Gastroesophageal sphincter (tissue), 4 donors: ENCODE results near the gene AQP10. TPM values are rescaled to one million over a fixed set of nuclear protein-coding genes. Genes with fewer than 3 reads are reported as not detected.

ENCODE experiments used
- small RNA-seq, 4 donors: library from RNA; depleted of rRNA; stranded (forward); fragments of <200 nt; gene quantifications; one replicate each; pipeline ENCODE3, GENCODE V24; 2016
- total RNA-seq, 4 donors: library from RNA; depleted of rRNA; stranded (reverse); fragments of >200 nt; gene quantifications; one replicate each; pipeline ENCODE4 v1.1.0, GENCODE V29; 2016

Gene AQP10
- total RNA-seq, 4 donors from 2014 or later: 0.12 to 1.1 TPM; not detected in 2

Small RNA genes within 50 kb of the gene (small RNA-seq; reads per million reads assigned to genes)
- gene RF00273 (0 to 0.13 (median 0.06) reads per million in 4 donors), gene RNU6-121P (0 reads per million in 4 donors), gene RNU6-239P (0 reads per million in 4 donors), gene RNU7-57P (0 reads per million in 4 donors)

Other genes starting within 250 kb of the AQP10 start
- gene NUP210L, start 166.0 kb upstream of the AQP10 start, total RNA-seq: not detected
- 100 to 1,000 TPM in 3 of 4 donors, 10 to 100 TPM in 1; 95.9 to 275 (median 151) TPM for gene TPM3, start 129.0 kb upstream of the AQP10 start, total RNA-seq
- not detected for gene CFAP141, start 114.8 kb upstream of the AQP10 start, total RNA-seq
- 10 to 100 TPM; 71.6 to 79.9 (median 75.1) TPM for gene UBAP2L, start 100.1 kb upstream of the AQP10 start, total RNA-seq
- 100 to 1,000 TPM in 3 of 4 donors, 10 to 100 TPM in 1; 86.7 to 128 (median 120) TPM for gene HAX1, start 48.5 kb upstream of the AQP10 start, total RNA-seq
- gene ATP8B2, start 4.4 kb downstream of the AQP10 start, total RNA-seq: 100 to 1,000 TPM; 107 to 175 (median 131) TPM
- gene IL6R, start 84.2 kb downstream of the AQP10 start, total RNA-seq: 10 to 100 TPM; 44.7 to 59.4 (median 55.5) TPM
- 1 to 10 TPM; 1.4 to 3.3 (median 2.8) TPM for gene TDRD10, start 181.1 kb downstream of the AQP10 start, total RNA-seq
- 10 to 100 TPM in 3 of 4 donors, 1 to 10 TPM in 1; 7.2 to 13.9 (median 11.7) TPM for gene SHE, start 181.3 kb downstream of the AQP10 start, total RNA-seq
- 10 to 100 TPM; 27.4 to 39.7 (median 32.2) TPM for gene UBE2Q1, start 237.6 kb downstream of the AQP10 start, total RNA-seq
- gene CHRNB2, start 246.7 kb downstream of the AQP10 start, total RNA-seq: under 1 TPM in 3 of 4 donors, not detected in 1; 0.08 to 0.45 (median 0.13) TPM